ENCODE data around the gene DNAAF3.

Gene DNAAF3

DNA sequence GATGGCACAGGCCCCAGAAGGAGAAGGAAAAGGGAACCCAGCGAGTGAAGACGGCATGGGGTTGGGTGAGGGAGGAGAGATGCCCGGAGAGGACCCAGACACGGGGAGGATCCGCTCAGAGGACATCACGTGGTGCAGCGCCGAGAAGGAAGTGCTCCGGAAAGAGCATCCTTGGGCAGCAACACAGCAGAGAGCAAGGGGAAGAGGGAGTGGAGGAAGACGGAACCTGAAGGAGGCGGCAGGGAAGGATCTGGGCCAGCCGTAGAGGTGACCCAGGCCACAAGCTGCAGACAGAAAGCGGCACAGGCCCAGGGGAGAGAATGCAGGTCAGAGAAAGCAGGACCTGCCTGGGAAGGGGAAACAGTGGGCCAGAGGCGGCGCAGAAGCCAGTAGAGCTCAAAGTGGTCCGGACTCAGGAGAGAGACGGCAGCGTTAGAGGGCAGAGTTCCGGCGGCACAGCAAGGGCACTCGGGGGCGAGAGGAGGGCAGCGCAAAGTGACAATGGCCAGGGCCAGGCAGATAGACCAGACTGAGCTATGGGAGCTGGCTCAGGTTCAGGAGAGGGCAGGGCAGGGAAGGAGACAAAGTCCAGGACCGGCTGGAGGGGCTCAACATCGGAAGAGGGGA, 50.1 kb downstream of the DNAAF3 start:
- peak; percentile 85 for DNase-seq (ENCODE audit: low spot score)

DNA sequence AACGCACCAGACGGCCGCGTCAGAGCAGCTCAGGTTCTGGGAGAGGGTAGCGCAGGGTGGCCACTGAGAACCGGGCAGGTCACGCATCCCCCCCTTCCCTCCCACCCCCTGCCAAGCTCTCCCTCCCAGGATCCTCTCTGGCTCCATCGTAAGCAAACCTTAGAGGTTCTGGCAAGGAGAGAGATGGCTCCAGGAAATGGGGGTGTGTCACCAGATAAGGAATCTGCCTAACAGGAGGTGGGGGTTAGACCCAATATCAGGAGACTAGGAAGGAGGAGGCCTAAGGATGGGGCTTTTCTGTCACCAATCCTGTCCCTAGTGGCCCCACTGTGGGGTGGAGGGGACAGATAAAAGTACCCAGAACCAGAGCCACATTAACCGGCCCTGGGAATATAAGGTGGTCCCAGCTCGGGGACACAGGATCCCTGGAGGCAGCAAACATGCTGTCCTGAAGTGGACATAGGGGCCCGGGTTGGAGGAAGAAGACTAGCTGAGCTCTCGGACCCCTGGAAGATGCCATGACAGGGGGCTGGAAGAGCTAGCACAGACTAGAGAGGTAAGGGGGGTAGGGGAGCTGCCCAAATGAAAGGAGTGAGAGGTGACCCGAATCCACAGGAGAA, 50.9 kb downstream of the DNAAF3 start:
- DNase-seq (ENCODE audit: low spot score) = no peak

DNA sequence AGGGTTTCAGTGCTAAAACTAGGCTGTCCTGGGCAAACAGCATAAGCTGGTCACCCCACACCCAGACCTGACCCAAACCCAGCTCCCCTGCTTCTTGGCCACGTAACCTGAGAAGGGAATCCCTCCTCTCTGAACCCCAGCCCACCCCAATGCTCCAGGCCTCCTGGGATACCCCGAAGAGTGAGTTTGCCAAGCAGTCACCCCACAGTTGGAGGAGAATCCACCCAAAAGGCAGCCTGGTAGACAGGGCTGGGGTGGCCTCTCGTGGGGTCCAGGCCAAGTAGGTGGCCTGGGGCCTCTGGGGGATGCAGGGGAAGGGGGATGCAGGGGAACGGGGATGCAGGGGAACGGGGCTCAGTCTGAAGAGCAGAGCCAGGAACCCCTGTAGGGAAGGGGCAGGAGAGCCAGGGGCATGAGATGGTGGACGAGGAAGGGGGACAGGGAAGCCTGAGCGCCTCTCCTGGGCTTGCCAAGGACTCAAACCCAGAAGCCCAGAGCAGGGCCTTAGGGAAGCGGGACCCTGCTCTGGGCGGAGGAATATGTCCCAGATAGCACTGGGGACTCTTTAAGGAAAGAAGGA, 51.8 kb downstream of the DNAAF3 start:
- DNase-seq (ENCODE audit: low spot score) = no peak

DNA sequence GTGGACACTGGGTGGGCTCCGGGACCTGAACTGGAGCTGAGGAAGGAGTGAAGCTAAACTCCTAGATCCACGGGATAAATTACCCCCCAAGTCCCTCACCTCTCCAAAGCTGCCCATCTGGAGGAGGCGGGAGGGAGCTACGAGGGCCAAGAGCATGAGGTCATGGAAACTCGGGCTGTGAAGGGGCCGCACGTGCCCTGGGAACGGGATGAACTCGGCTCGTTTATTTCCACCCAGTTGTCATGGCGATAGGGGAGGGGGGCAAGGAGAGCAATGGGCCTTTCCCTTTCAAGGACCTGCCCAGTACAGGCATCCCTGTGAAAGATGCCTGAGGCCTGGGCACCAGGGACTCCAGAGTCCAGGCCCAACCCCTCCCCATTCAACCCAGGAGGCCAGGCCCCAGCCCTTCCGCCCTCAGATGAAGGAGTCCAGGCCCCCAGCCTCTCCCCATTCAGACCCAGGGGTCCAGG, 52.8 kb downstream of the DNAAF3 start:
- peak; percentile 94 for DNase-seq (ENCODE audit: low spot score)

DNA sequence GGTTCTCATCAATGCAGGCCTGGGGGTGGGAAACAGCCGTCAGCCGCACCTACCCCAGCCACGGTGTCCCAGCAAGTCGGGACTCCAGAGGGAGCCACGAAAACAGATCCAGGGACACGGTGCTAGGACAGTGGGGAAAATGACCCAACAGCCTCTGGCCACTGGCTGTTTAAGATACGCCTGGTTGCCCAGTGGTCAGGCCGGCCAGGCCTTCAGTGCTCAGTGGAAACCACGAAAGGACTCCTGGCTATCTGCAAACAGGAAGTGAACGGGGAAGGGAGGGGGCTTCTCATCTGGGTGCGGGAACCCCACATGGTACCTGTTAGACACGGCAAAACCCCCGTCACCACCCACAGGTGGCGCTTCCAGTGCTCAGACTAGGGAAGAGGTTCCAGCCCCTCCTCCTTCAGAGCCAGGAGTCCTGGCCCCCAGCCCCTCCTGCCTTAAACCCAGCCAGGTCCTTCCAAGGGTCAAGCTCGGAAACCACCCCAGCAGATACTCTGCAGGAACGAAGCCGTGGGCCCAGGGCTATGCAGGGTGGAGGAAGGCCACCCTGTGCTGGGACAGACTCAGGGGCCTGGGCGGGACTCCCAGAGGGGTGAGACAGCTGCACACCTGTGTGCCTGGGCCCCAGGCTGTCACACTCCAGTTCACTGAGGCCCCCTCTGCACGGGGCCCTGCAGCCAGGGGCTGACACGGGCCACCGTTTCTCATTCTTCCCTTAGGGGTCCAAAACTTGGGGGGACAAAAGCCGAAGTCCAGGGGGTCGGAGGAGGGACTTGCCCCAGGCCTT, 53.4 kb downstream of the DNAAF3 start:
- DNase-seq (ENCODE audit: low spot score) = no peak

DNA sequence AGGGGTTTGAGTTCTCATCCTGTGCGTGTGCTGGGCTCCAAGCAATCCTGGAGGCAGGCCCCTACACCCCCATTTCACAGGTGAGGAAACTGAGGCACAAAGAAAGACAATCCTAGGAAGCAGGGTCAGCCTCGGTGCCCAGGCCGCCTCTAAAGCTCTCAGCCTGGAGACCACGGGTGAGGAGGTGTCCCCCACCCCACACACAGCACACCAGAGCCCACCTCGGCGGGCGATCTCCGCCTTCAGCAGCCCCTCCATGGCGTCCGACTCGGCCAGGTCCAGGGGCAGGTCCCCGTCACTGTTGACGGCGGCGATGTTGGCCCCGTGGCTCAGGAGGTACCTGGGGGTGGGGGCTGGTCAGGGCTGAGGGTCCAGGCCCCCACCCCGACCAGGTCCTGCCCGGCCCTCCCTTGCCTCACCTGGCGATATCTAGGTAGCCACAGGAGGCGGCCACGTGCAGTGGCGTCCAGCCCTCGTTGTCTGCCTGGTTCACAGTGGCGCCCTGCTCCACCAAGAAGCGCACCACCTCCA, 54.1 kb downstream of the DNAAF3 start:
- DNase-seq (ENCODE audit: low spot score) = no peak

DNA sequence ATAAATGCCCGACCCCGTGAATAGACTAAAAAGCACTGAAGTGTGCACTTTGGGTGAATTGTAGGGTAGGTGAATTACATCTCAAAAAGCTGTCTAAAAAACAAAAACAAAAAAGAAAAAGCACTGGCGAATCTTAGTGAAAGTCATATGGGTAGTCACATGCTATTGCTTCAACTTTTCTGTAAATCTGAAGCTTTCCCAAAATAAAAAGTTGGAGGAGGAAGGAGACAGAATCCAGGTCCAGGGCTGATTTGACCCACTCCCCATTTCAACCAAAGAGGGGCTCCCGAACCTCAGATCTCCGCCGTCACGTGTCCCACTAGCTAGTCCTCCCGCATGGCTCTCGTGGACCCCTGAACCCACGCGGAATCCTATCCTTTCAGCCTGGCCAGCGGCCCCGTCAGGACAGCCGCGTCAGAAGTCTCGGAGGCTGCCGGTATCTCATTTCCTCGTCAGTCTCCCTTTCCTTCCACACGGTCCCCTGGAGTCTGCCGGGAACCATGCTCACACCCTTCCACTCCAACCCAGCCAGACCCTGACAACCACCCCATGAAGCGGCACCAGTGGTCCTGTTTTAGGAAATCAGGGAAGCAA, 55.1 kb downstream of the DNAAF3 start:
- no peak for DNase-seq (ENCODE audit: low spot score)

DNA sequence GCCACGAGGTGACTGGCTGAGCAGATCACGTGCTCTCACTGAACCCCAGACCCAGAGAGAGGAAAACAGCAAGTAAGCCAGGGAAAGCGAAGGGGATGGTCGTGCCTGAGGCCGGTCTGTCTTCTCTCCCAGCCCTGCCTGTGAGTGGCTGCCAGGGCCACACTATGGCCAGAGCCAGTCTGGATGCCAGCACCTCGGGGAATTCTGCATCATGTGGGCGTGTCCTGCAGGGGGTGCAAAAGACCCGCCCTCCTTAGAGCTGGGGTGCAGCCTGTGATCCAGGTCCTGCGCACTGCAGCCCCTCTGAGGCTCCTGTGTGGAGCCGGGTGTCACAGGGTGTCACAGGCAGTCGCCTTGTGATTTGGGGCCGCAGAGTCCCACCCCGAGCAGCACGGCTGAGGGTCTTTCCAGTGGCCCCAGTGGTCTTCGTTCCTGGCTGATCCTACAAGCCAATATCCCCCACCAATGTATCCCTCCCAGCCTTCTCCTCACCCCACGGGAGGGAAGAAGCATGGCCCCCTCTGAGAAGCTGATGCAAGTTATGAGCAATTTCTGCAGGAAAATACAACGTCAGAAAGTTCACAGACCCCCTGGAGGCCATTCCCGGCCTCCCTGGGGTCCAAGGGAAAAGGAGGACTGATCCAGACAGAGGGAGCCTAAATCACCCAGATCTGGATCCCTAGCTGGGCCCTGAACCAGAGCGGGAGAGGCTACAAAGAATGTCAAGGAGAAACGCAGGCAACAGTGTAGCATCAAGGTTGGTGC, 56.7 kb downstream of the DNAAF3 start:
- no peak for DNase-seq (ENCODE audit: low spot score)
